Muscle of back (tissue), 10 donors: ENCODE results near the gene ARMCX4. TPM values are rescaled to one million over a fixed set of nuclear protein-coding genes. Genes with fewer than 3 reads are reported as not detected.

Experiments used
- polyA plus RNA-seq, 10 donors: library from polyadenylated mRNA; unstranded; fragments of 120-200 nt; gene quantifications; one replicate each; pipeline ENCODE4 v1.2.1, GENCODE V29; 2013; ENCODE audit not compliant: insufficient read length in 10 of 10

Gene ARMCX4
- polyA plus RNA-seq, 10 donors = 22.7 to 52.8 (median 46.3) TPM

Other genes starting within 250 kb of the ARMCX4 start
- gene TAF7L, start 194.1 kb upstream of the ARMCX4 start, polyA plus RNA-seq = under 1 TPM; 0.12 to 0.46 (median 0.18) TPM
- gene TIMM8A, start 136.7 kb upstream of the ARMCX4 start, polyA plus RNA-seq = 10 to 100 TPM in 8 of 10 donors, 1 to 10 TPM in 2; 9.6 to 14.7 (median 10.8) TPM
- 1 to 10 TPM; 1.5 to 3.9 (median 2.5) TPM for gene BTK, start 99.3 kb upstream of the ARMCX4 start, polyA plus RNA-seq
- gene RPL36A, start 94.4 kb upstream of the ARMCX4 start, polyA plus RNA-seq = 1,000 to 10,000 TPM; 1,054 to 1,994 (median 1,337) TPM
- 10 to 100 TPM; 15.2 to 25.6 (median 17.5) TPM for gene GLA, start 77.5 kb upstream of the ARMCX4 start, polyA plus RNA-seq
- gene HNRNPH2, start 77.2 kb upstream of the ARMCX4 start, polyA plus RNA-seq = 10 to 100 TPM; 63.4 to 80.1 (median 70.1) TPM
- gene ARMCX1, start 65.1 kb downstream of the ARMCX4 start, polyA plus RNA-seq = 10 to 100 TPM; 71.9 to 93.3 (median 84.6) TPM
- gene ARMCX6, start 132.5 kb downstream of the ARMCX4 start, polyA plus RNA-seq = 100 to 1,000 TPM in 7 of 10 donors, 10 to 100 TPM in 3; 71.9 to 115 (median 103) TPM
- gene ARMCX3, start 137.7 kb downstream of the ARMCX4 start, polyA plus RNA-seq = 100 to 1,000 TPM; 110 to 170 (median 146) TPM
- 100 to 1,000 TPM; 108 to 158 (median 140) TPM for gene ARMCX2, start 174.4 kb downstream of the ARMCX4 start, polyA plus RNA-seq